GM18499 (cell line): ENCODE measurements around the gene ZNF69.
"Not testable (repeated sequence)": the region's sequence is repeated elsewhere in the genome, so short reads cannot be mapped to it uniquely, and the experiment has no call there.

Source experiments
- ATAC-seq: cut with Tn5 transposase; IDR thresholded peaks from one replicate; pipeline ENCODE4 v1.9.1; 2021; ENCODE audit warnings: moderate number of reproducible peaks; ENCODE audit not compliant: insufficient read depth, unreplicated experiment

Gene ZNF69

DNA sequence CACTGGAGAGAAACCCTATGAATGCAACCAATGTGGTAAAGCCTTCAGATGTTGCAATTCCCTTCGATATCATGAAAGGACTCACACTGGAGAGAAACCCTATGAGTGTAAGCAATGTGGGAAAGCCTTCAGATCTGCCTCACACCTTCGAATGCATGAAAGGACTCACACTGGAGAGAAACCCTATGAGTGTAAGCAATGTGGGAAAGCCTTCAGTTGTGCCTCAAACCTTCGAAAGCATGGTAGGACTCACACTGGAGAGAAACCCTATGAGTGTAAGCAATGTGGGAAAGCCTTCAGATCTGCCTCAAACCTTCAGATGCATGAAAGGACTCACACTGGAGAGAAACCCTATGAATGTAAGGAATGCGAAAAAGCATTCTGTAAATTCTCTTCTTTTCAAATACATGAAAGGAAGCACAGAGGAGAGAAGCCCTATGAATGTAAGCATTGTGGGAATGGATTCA, 62.1 kb downstream of the ZNF69 start:
- ATAC-seq = not testable (repeated sequence)

- no peak for ATAC-seq
These were observed 62.7 kb downstream of the ZNF69 start for GRCh38 chr19:11950312-11950711.
